ENCODE measurements around the gene MICU1.

DNA sequence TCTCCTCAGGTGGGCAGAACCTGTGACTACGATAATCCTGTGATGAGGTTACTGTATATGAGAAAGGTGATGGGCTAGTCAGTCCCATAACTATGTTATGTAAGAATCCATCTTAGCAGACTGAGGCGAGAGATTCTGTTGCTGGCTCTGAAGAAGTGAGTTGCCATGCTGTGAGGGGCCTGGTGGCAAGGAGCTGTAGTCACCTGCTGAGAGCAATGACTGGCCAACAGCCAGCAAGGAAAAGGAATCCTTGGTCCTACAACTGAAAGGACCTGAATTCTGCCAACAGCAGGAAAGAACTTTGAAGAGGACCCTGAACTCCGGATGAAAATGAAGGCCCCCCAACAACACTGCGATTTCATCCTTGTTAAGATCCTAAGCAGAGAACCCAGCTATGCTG is 240.2 kb downstream of the MICU1 start:
- TF ChIP-seq, protein P1, sequence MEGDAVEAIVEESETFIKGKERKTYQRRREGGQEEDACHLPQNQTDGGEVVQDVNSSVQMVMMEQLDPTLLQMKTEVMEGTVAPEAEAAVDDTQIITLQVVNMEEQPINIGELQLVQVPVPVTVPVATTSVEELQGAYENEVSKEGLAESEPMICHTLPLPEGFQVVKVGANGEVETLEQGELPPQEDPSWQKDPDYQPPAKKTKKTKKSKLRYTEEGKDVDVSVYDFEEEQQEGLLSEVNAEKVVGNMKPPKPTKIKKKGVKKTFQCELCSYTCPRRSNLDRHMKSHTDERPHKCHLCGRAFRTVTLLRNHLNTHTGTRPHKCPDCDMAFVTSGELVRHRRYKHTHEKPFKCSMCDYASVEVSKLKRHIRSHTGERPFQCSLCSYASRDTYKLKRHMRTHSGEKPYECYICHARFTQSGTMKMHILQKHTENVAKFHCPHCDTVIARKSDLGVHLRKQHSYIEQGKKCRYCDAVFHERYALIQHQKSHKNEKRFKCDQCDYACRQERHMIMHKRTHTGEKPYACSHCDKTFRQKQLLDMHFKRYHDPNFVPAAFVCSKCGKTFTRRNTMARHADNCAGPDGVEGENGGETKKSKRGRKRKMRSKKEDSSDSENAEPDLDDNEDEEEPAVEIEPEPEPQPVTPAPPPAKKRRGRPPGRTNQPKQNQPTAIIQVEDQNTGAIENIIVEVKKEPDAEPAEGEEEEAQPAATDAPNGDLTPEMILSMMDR (optimal IDR thresholded peaks at IDR 0.05 in 1 of 3, IDR thresholded peaks at IDR 0.05 in 1 of 3, conservative IDR thresholded peaks at IDR 0.05 in 1 of 3; ENCODE audit: extremely low read depth in 1 of 3, insufficient read depth in 2 of 3, low read length in 3 of 3): no peak
- TF ChIP-seq EZH2 (IDR thresholded peaks at IDR 0.05; ENCODE audit: low read length): no peak

Data from keratinocyte (primary cell).